ENCODE measurements around the gene RBM42.

The RBM42 gene

GRCh38 chr19:35665157-35665556 is 36.3 kb downstream of the RBM42 start:
- no peak for TF ChIP-seq CTCF (IDR thresholded peaks at IDR 0.05)
- Histone ChIP-seq H3K4me3 (no peak overlapping the region), H3K27ac (no peak overlapping the region)
- DNase-seq (ENCODE audit: low spot score): no peak

- no peak overlapping the region for H3K27ac ChIP-seq
- no peak overlapping the region for H3K4me3 ChIP-seq
- TF ChIP-seq CTCF (IDR thresholded peaks at IDR 0.05): no peak
- no peak for DNase-seq (ENCODE audit: low spot score)
Observed at GRCh38 chr19:35665604-35666003, 36.8 kb downstream of the RBM42 start.

- TF ChIP-seq CTCF (IDR thresholded peaks at IDR 0.05): no peak
- DNase-seq (ENCODE audit: low spot score): no peak
- H3K27ac ChIP-seq: no peak within 1 kb of the TSS
- H3K4me3 ChIP-seq: no peak within 1 kb of the TSS
Observed at GRCh38 chr19:35666251-35666913, 37.5 kb downstream of the RBM42 start, which contains the start of gene UPK1A. UPK1A (plus strand) TSS chr19:35666517; CDS start chr19:35666813, 296 bp downstream.

GRCh38 chr19:35669566-35669965 is 40.7 kb downstream of the RBM42 start:
- no peak for TF ChIP-seq CTCF (IDR thresholded peaks at IDR 0.05)
- H3K4me3 ChIP-seq: no peak overlapping the region
- no peak for DNase-seq (ENCODE audit: low spot score)
- no peak overlapping the region for H3K27ac ChIP-seq

- no peak for DNase-seq (ENCODE audit: low spot score)
- H3K4me3 ChIP-seq: no peak overlapping the region
- TF ChIP-seq CTCF (IDR thresholded peaks at IDR 0.05): no peak
- H3K27ac ChIP-seq: no peak overlapping the region
Observed at GRCh38 chr19:35669974-35670373, 41.1 kb downstream of the RBM42 start.

GRCh38 chr19:35670686-35671085 is 41.9 kb downstream of the RBM42 start:
- no peak overlapping the region for H3K27ac ChIP-seq
- DNase-seq (ENCODE audit: low spot score): no peak
- no peak for TF ChIP-seq CTCF (IDR thresholded peaks at IDR 0.05)
- no peak overlapping the region for H3K4me3 ChIP-seq

GRCh38 chr19:35671818-35672217 is 43.0 kb downstream of the RBM42 start:
- TF ChIP-seq CTCF (IDR thresholded peaks at IDR 0.05): no peak
- H3K4me3 ChIP-seq: no peak overlapping the region
- DNase-seq (ENCODE audit: low spot score): no peak
- no peak overlapping the region for H3K27ac ChIP-seq
